Measurements from ENCODE around the gene HASPIN. TPM values are rescaled to one million over a fixed set of nuclear protein-coding genes. Genes with fewer than 3 reads are reported as not detected.

HASPIN gene
- total and polyA plus RNA-seq, 12 donors: 0.12 to 1.5 (median 0.25) TPM; not detected in 1

DNA sequence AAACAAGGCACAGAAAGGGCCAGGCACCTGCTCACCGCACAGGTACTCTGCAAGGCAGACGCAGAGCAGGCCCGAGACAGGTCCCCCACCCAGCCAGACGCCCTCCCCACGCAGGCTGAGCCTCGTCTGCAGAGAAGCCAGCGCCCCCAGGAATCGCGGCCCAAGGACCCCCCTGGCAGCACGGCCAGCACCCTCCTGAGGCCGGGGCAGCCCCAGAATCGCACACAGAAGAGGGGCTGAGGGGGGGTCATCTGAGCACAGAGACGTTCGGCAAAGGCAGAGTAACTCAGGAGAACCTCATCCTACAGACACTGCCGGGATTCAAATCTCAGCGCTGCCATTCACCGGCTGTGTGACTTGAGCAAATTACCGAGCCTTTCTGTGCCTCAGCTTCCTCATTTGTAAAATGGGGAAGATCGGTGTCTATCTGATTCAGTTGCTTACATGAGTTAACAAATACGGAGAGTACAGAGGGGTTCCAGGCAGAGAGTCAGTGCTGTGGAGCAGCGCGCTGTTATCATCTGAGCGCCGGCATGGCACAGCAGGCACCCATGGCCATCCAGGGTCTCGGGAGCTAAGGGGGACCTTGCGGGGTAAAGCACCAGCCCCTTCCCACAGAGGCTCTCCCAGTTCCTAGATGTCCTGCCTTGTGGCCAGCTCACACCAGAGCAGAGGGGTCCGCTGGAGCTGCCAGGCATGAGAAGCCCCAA lies 44.7 kb upstream of the HASPIN start:
- Histone ChIP-seq H3K4me1 (peaks cover 0 to 11% (median 0%) of the 10 kb centered on the region in 9 donors), H3K36me3 (peaks cover 0 to 8% (median 0%) of the 10 kb centered on the region in 9 donors), H3K27ac (no peak overlapping the region), H3K27me3 (peaks cover 0 to 14% (median 10%) of the 10 kb centered on the region in 7 donors), H3K4me3 (no peak overlapping the region), H3K9me3 (no peaks in the 10 kb centered on the region)
- ATAC-seq (no peak), DNase-seq (no peak)
- TF ChIP-seq, protein P1, sequence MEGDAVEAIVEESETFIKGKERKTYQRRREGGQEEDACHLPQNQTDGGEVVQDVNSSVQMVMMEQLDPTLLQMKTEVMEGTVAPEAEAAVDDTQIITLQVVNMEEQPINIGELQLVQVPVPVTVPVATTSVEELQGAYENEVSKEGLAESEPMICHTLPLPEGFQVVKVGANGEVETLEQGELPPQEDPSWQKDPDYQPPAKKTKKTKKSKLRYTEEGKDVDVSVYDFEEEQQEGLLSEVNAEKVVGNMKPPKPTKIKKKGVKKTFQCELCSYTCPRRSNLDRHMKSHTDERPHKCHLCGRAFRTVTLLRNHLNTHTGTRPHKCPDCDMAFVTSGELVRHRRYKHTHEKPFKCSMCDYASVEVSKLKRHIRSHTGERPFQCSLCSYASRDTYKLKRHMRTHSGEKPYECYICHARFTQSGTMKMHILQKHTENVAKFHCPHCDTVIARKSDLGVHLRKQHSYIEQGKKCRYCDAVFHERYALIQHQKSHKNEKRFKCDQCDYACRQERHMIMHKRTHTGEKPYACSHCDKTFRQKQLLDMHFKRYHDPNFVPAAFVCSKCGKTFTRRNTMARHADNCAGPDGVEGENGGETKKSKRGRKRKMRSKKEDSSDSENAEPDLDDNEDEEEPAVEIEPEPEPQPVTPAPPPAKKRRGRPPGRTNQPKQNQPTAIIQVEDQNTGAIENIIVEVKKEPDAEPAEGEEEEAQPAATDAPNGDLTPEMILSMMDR (IDR thresholded peaks at IDR 0.05): no peak
- 85% methylated on average over 27 of the region's 27 CpGs for WGBS, 2 donors
- intact Hi-C loops (cut with DNase I): no loop called here

DNA sequence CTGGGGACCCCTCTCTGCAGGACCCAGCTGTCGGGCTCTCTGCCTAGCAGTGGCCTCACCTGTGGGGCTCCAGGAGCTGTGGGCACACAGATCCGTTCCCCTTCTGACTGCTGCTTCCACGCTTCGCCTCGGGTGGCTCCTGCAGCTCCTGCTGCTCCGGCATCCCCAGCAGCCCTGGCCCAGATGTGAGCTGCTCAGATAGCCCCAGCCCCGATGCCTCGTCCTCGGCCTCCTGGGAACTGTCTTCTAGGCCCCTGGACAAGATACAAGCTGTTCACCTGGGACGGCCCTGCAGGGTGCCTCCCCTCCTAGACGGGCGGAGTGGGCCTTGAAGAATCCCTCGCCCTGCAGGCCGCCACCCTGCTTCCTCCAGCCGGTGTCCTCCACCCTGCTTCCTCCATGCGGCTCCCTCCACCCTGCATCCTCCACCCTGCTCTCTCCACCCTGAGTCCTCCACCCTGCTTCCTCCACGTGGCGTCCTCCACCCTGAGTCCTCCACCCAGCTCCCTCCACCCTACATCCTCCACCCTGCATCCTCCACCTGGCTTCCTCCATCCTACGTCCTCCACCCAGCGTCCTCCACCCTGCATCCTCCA lies 44.1 kb upstream of the HASPIN start:
- H3K36me3 ChIP-seq: peaks cover 0 to 8% (median 0%) of the 10 kb centered on the region in 9 donors
- WGBS, 2 donors: 57 to 59% methylated on average over 20 of the region's 20 CpGs
- intact Hi-C loops (cut with DNase I): loop anchor here in 1 of 10 donors (5.0 kb wide), 1 partner anchor 58 kb away; no protein-coding TSS in a partner anchor
- ATAC-seq: peak in 2 of 8 donors; percentile 22 to 27
- DNase-seq: no peak
- H3K4me3 ChIP-seq: no peak overlapping the region
- H3K4me1 ChIP-seq: peaks cover 0 to 11% (median 0%) of the 10 kb centered on the region in 9 donors
- no peaks in the 10 kb centered on the region for H3K9me3 ChIP-seq
- TF ChIP-seq, protein P1 (IDR thresholded peaks at IDR 0.05): no peak
- peaks cover 0 to 18% (median 14%) of the 10 kb centered on the region in 7 donors for H3K27me3 ChIP-seq
- no peak overlapping the region for H3K27ac ChIP-seq

DNA sequence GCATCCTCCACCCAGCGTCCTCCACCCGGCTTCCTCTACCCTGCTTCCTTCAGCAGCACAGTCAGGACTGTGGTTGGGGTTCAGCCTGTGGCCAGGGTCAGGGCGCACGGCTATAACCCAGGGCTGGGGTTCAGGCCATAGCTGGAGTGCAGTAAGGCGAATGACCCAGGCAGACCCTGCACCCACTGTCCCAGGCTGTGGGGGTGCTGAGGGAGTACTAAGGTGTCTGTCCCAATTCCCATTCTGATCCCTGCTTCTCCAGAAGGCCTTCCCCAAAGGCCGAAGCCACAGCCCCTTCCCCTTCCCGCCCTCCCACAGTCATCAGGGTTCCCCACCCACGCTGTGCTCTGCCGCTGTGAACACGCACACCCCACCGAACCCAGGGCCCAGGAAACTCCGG lies 42.6 kb upstream of the HASPIN start:
- WGBS, 2 donors: 83 to 85% methylated on average over 12 of the region's 12 CpGs
- TF ChIP-seq, protein P1 (IDR thresholded peaks at IDR 0.05): no peak
- ATAC-seq (no peak), DNase-seq (no peak)
- Histone ChIP-seq H3K27ac (no peak overlapping the region), H3K9me3 (no peaks in the 10 kb centered on the region), H3K27me3 (peaks cover 0 to 25% (median 18%) of the 10 kb centered on the region in 7 donors), H3K36me3 (peaks cover 0 to 8% (median 0%) of the 10 kb centered on the region in 9 donors), H3K4me3 (no peak overlapping the region), H3K4me1 (peaks cover 0 to 11% (median 0%) of the 10 kb centered on the region in 9 donors)
- intact Hi-C loops (cut with DNase I): loop anchor here in 1 of 10 donors (5.0 kb wide), 1 partner anchor 56 kb away; no protein-coding TSS in a partner anchor

DNA sequence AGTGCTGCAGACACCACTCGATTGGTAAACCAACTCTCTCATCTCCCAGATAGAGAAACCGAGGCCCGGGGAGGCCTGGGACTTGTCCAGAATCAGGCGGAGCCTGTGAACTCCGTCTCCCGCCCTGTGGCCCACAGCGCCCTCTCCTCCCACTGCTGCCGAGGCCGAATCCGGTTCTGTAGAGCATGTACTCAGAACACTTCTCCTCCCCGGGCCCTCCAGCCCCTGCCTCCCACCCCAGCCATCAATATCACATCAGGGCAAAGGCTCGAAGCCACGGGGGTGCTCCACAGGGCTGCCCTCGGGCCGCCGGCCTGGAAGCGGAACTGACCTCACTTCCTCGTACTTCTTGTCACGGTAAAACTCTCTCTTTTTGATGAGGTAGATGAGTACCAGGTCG lies 42.1 kb upstream of the HASPIN start:
- H3K4me1 ChIP-seq: peaks cover 0 to 11% (median 0%) of the 10 kb centered on the region in 9 donors
- ATAC-seq (no peak), DNase-seq (no peak)
- H3K4me3 ChIP-seq: no peak overlapping the region
- H3K36me3 ChIP-seq: peaks cover 0 to 8% (median 0%) of the 10 kb centered on the region in 9 donors
- TF ChIP-seq, protein P1 (IDR thresholded peaks at IDR 0.05): no peak
- 75% methylated on average over 20 of the region's 20 CpGs for WGBS, 2 donors
- H3K27ac ChIP-seq: no peak overlapping the region
- no peaks in the 10 kb centered on the region for H3K9me3 ChIP-seq
- intact Hi-C loops (cut with DNase I): loop anchor here in 1 of 10 donors (5.0 kb wide), 1 partner anchor 56 kb away; no protein-coding TSS in a partner anchor
- peaks cover 0 to 25% (median 18%) of the 10 kb centered on the region in 7 donors for H3K27me3 ChIP-seq
